HG03045 (cell line): ENCODE measurements around the gene PNKD.
A peak's percentile ranks its signal among the peaks of the same experiment; 100 is the strongest.
"Not testable (repeated sequence)": the region's sequence is repeated elsewhere in the genome, so short reads cannot be mapped to it uniquely, and the experiment has no call there.

Experiments used
- ATAC-seq: cut with Tn5 transposase; IDR thresholded peaks from one replicate; pipeline ENCODE4 v1.9.1; 2021; ENCODE audit warnings: mild to moderate bottlenecking, moderate library complexity; ENCODE audit not compliant: unreplicated experiment

Gene PNKD

GRCh38 chr2:218291318-218292047 is 21.2 kb downstream of the PNKD start:
- no peak for ATAC-seq

- peak; percentile 82 for ATAC-seq
Measured at GRCh38 chr2:218292048-218293014, 22.0 kb downstream of the PNKD start, which contains the start of gene TMBIM1. TSS of gene TMBIM1 (minus strand) at chr2:218292503. CDS start at chr2:218282141, 10,362 bp downstream.

- ATAC-seq = no peak
Measured at GRCh38 chr2:218293715-218294429, 23.6 kb downstream of the PNKD start.

GRCh38 chr2:218294430-218295022 is 24.2 kb downstream of the PNKD start:
- no peak for ATAC-seq

DNA sequence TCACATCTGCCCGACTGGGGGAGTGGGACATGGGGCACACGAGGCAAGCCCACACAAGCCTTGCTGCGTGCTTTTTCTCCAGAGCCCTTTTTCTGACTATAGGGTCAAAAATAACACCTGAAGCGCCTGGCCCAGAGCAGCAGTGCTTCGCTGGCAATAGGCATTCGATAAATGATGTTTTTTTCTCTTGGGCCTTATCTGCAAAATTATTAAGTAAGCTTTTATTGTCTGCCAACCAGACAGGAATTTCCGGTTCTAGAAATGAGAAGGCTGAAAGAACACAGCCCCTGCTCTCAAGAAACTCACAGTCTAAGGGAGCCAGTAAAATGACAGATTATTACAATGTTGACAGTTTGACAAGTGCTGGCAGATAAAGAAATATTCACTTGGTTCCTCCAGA is 24.7 kb downstream of the PNKD start:
- no peak for ATAC-seq

DNA sequence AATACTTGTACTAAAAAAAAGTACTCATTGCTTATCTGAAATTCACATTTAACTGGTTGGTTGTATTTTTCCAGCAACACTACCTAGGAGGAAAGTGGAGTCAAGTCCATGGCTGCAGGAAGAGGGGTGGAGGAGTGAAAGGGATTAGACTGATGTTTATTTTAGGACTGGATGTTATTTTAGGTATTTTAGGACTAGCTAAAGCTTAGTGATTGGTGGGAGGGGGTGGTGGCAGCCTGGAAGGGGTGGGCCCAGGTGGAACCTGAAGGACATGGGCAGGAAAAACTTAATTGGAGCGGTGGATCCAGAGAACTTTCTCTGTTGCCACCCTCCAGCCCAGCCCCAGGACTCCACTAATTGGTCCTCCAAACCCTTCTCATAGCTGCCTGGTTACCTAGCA is 25.9 kb downstream of the PNKD start:
- no peak for ATAC-seq

GRCh38 chr2:218296847-218297246 is 26.5 kb downstream of the PNKD start:
- no peak for ATAC-seq

GRCh38 chr2:218298314-218298875 is 28.1 kb downstream of the PNKD start:
- no peak for ATAC-seq

DNA sequence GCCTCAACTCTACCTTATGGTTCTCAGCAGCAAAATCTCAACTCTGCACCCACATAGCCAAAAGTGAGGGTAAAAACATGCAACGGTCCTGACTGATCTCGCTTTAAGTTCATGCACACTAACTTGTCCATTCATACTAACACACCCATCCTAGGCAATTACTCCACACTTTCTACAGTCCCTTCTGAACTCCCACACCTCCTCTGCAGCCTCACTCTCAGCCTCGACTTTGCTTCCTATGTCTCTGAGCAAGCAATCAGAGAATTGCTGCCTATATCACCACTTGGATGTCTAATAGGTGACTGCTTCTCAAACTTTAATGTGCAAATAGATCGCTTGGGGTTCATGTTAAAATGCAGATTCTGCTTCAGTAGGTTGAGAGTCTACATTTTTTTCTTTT is 29.8 kb downstream of the PNKD start:
- ATAC-seq = no peak

GRCh38 chr2:218301176-218301819 is 31.0 kb downstream of the PNKD start:
- ATAC-seq = peak; percentile 67

DNA sequence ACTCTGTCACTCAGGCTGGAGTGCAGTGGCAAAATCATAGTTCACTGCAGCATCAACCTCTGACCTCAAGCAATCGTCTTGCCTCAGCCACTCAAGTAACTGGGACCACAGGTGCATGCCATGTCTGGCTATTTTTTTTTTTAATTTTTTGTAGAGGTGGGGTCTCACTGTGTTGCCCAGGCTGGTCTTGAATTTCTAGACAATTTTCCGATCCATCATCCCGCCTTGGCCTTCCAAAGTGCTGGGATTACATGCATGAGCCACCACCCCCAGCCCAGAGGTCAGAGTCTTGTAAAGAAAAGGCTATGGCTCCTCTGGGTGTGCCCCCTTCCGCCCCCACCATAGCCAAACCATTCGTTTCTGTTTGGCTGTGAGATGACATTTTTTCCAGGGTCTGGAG is 35.1 kb downstream of the PNKD start:
- no peak for ATAC-seq

DNA sequence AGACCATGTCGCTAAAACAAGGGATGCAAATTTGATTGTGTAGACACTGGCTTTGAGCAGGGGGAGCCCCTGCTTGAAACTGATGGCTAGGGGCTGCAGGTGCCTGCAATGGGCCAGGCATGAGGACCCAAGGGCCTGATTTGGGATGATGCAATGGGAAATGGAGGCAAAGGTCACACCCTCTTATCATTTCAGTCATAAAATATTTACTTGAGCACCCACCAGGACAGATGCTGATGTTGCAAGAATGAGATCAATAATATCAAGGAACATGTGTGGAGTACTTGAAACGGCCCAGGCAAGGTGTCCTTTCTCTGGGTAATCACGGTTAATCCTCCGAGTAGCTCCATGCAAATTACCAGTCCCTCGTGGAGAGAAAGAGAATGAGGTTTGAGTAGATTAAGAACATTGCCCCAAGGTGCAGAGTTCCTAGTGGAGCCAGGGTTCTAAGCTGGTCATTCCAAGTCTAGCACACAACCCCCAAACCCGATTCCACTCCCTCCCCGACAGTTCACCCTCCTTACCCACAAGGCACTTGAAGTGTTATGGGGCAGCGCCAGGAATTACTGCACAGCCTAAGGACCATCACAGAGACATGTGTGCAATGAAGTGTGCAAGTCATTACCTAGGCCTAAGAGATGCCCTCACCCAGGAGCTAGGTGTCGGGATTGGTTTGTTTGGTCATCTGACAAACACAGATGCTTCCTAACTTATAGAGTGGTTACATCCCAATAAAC is 36.0 kb downstream of the PNKD start:
- no peak for ATAC-seq

DNA sequence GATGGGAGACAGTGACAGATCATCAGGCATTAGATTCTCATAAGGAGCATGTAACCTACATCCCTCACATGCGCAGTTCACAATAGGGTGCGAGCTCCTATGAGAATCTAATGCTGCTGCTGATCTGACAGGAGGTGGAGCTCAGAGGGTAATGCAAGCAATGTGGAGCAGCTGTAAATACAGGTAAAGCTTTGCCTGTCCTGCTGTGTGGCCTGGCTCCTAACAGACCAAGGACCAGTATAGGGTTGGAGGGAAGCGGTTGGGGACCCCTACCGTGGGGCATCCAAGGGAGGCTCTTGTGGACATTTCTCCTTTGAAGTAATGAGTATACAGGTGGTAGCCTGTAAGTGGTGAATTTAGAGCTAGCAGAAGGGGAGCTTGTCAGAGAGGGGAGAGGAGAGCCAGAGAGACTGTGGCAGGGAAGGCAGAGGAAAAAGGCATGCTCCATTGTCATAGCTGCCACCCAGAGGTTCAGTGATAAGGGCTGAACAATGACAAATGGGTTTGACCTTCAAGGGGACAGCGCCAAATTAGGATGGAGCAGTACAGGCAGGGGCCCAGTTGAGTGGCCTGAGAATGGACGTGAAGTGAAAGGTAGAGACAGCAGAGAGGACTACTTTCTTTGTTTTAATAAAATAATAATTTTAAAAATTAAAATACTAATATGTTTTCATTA is 37.2 kb downstream of the PNKD start:
- ATAC-seq = no peak

DNA sequence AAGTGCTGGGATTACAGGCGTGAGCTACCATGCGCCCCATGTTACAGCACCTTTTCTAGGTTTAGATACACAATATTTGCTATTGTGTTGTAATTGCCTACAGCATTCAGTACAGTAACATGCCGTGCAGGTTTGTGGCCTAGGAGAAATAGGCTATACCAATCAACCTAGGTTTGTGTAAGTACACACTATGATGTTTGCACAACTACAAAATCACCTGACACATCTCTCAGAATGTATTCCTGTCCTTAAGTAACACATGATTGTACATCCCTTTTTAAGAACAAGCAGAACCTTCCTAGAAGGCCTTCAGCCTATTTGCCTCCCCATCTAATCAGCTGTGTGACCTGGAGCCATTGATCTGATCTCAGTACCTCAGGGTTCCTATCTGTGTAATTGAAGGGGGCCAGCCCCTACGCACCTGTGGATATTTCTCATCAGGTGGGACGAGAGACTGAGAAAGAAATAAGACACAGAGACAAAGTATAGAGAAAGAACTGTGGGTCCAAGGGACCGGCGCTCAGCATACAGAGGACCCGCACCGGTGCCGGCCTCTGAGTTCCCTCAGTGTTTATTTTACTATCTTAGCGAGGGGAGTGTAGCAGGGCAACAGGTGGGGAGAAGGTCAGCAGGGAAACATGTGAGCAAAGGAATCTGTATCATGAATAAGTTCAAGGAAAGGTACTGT is 40.7 kb downstream of the PNKD start:
- no peak for ATAC-seq

GRCh38 chr2:218311541-218312266 is 41.4 kb downstream of the PNKD start:
- not testable (repeated sequence) for ATAC-seq

DNA sequence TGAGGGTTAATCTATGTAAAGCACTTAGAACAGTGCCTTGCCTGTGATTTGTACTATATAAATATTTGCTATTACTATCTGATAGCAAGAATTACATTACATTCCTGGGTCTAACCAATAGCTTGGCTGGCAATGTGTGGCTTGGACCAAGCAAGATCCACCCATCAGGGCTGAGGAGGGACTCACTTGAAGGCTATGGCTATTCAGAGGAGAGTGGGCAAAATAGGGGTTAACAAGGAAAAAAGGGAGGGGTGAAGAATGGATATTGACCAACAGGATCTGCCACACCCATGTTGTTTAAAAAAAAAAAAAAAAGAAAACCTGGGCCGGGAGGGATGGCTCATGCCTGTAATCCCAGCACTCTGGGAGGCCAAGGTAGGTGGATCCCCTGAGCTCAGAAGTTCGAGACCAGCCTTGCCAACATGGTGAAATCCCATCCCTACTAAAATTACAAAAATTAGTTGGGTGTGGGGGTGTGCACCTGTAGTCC is 42.0 kb downstream of the PNKD start:
- ATAC-seq = no peak

GRCh38 chr2:218313356-218313755 is 43.0 kb downstream of the PNKD start:
- ATAC-seq = no peak
